Mesenchymal stem cell (in vitro differentiated cells and primary cell): ENCODE measurements around the gene TAL2.

Source experiments
- DNase-seq: peaks from one replicate; pipeline ENCODE4 v3.0.0-alpha.2; 2013
- H2AFZ ChIP-seq: one replicate; pipeline ENCODE4 v1.6.1; 2013; ENCODE audit warnings: low read depth, mild to moderate bottlenecking, control low read depth, inconsistent platforms, low read length, moderate library complexity
- H2AK5ac ChIP-seq: 2 replicates; pipeline ENCODE4 v1.6.1; 2013; ENCODE audit warnings: low read length, moderate library complexity, mild to moderate bottlenecking, inconsistent platforms; ENCODE audit not compliant: severe bottlenecking
- H2BK120ac ChIP-seq: one replicate; pipeline ENCODE4 v1.6.1; 2013; ENCODE audit warnings: low read depth, mild to moderate bottlenecking, inconsistent platforms, low read length, moderate library complexity
- H2BK12ac ChIP-seq, 2 experiments: one replicate each; pipeline ENCODE4 v1.6.1; 2013; ENCODE audit warnings: inconsistent platforms in 2 of 2, low read length in 2 of 2, mild to moderate bottlenecking in 2 of 2, moderate library complexity in 2 of 2, control low read depth in 1 of 2
- H2BK15ac ChIP-seq: one replicate; pipeline ENCODE4 v1.6.1; 2013; ENCODE audit warnings: mild to moderate bottlenecking, low read depth, inconsistent platforms; ENCODE audit not compliant: poor library complexity, severe bottlenecking
- H2BK5ac ChIP-seq: 2 replicates; pipeline ENCODE4 v1.6.1; 2013; ENCODE audit warnings: low read depth, mild to moderate bottlenecking, low read length, control low read depth, inconsistent platforms; ENCODE audit not compliant: poor library complexity, severe bottlenecking
- H3K14ac ChIP-seq, 2 experiments: one replicate each; pipeline ENCODE4 v1.6.1; 2013; ENCODE audit warnings: inconsistent platforms in 2 of 2, low read length in 2 of 2, control low read depth in 1 of 2, mild to moderate bottlenecking in 1 of 2, moderate library complexity in 1 of 2
- H3K18ac ChIP-seq, 2 experiments: one replicate each; pipeline ENCODE4 v1.6.1; 2013; ENCODE audit warnings: inconsistent platforms in 2 of 2, low read length in 2 of 2, control low read depth in 1 of 2, low read depth in 1 of 2, mild to moderate bottlenecking in 1 of 2
- H3K23ac ChIP-seq, 2 experiments: one replicate each; pipeline ENCODE4 v1.6.1; 2013; ENCODE audit warnings: inconsistent platforms in 2 of 2, low read length in 2 of 2, mild to moderate bottlenecking in 2 of 2, moderate library complexity in 2 of 2, control low read depth in 1 of 2
- H3K27ac ChIP-seq: 2 replicates; pipeline ENCODE4 v1.5.1; 2013; ENCODE audit warnings: mild to moderate bottlenecking, moderate library complexity, low read length, control low read depth, inconsistent platforms; ENCODE audit not compliant: poor library complexity, severe bottlenecking
- H3K27me3 ChIP-seq, 2 experiments: 2 replicates each; pipeline versions ENCODE4 v1.6.1 to v1.7.0; 2013; ENCODE audit warnings: low read length in 2 of 2, mild to moderate bottlenecking in 2 of 2, moderate library complexity in 2 of 2, control low read depth in 1 of 2, inconsistent platforms in 1 of 2; ENCODE audit not compliant: control insufficient read depth in 1 of 2, insufficient read depth in 1 of 2
- H3K36me3 ChIP-seq, 2 experiments: 2 replicates each; pipeline versions ENCODE4 v1.6.1 to v1.7.0; 2013; ENCODE audit warnings: low read length in 2 of 2, control low read depth in 1 of 2, inconsistent platforms in 1 of 2, low read depth in 1 of 2, mild to moderate bottlenecking in 1 of 2; ENCODE audit not compliant: insufficient read depth in 2 of 2, control insufficient read depth in 1 of 2
- H3K4ac ChIP-seq, 2 experiments: one replicate each; pipeline ENCODE4 v1.6.1; 2013; ENCODE audit warnings: inconsistent platforms in 2 of 2, low read length in 2 of 2, mild to moderate bottlenecking in 2 of 2, moderate library complexity in 2 of 2, control low read depth in 1 of 2, low read depth in 1 of 2
- H3K4me1 ChIP-seq: 2 replicates; pipeline ENCODE4 v1.6.1; 2013; ENCODE audit warnings: low read depth, low read length, control low read depth; ENCODE audit not compliant: control insufficient read depth, insufficient read depth
- H3K4me2 ChIP-seq: 2 replicates; pipeline ENCODE4 v1.6.1; 2013; ENCODE audit warnings: low read length, mild to moderate bottlenecking, inconsistent platforms; ENCODE audit not compliant: poor library complexity, severe bottlenecking
- H3K4me3 ChIP-seq, 2 experiments: 2 replicates each; pipeline versions ENCODE4 v1.5.1 to v1.7.0; 2013; ENCODE audit warnings: low read length in 2 of 2, mild to moderate bottlenecking in 2 of 2, control low read depth in 1 of 2, low read depth in 1 of 2; ENCODE audit not compliant: insufficient read depth in 1 of 2
- H3K79me1 ChIP-seq: replicated peaks from 2 replicates; pipeline ENCODE4 v1.6.1; 2013; ENCODE audit warnings: mild to moderate bottlenecking, control low read depth, low read length, inconsistent platforms; ENCODE audit not compliant: poor library complexity, severe bottlenecking
- H3K9ac ChIP-seq: 2 replicates; pipeline ENCODE4 v1.7.0; 2013; ENCODE audit warnings: mild to moderate bottlenecking, low read length, moderate library complexity
- H3K9me3 ChIP-seq: 2 replicates; pipeline ENCODE4 v1.7.0; 2013; ENCODE audit warnings: mild to moderate bottlenecking, low read length; ENCODE audit not compliant: control insufficient read depth
- H4K8ac ChIP-seq: one replicate; pipeline ENCODE4 v1.6.1; 2013; ENCODE audit warnings: inconsistent platforms, mild to moderate bottlenecking, low read length, moderate library complexity
- H4K91ac ChIP-seq: one replicate; pipeline ENCODE4 v1.6.1; 2013; ENCODE audit warnings: mild to moderate bottlenecking, low read length, inconsistent platforms
- WGBS: methylation state at CpG from one replicate; pipeline ENCODE4 v1.1.7; 2013; ENCODE audit warnings: mixed read lengths; 5-methylcytosine and 5-hydroxymethylcytosine counted together

The TAL2 gene

GRCh38 chr9:105686936-105687335 is 24.7 kb downstream of the TAL2 start:
- Histone ChIP-seq H2BK5ac (no peak overlapping the region), H3K9me3 (no peaks in the 10 kb centered on the region), H3K18ac (no peak overlapping the region), H4K91ac (no peak overlapping the region), H3K79me1 (no peaks in the 10 kb centered on the region), H3K27me3 (peaks cover 4 to 7% of the 10 kb centered on the region in 2 experiments), H3K4me1 (no peaks in the 10 kb centered on the region), H2BK15ac (no peak overlapping the region), H3K9ac (no peak overlapping the region), H3K27ac (no peak overlapping the region), H3K4me3 (no peak overlapping the region), H2AK5ac (no peak overlapping the region), H4K8ac (no peak overlapping the region), H2AFZ (no peak overlapping the region), H3K4me2 (no peak overlapping the region), H3K36me3 (no peaks in the 10 kb centered on the region), H3K4ac (no peak overlapping the region), H3K14ac (no peak overlapping the region), H2BK12ac (no peak overlapping the region), H3K23ac (no peak overlapping the region), H2BK120ac (no peak overlapping the region)
- DNase-seq: no peak
- WGBS: 96% methylated on average over 4 of the region's 4 CpGs

- Histone ChIP-seq H3K27ac (no peak overlapping the region), H3K18ac (no peak overlapping the region), H3K14ac (no peak overlapping the region), H3K4me3 (no peak overlapping the region), H2BK5ac (no peak overlapping the region), H3K36me3 (no peaks in the 10 kb centered on the region), H2BK120ac (no peak overlapping the region), H3K9me3 (no peaks in the 10 kb centered on the region), H3K4me2 (no peak overlapping the region), H3K27me3 (peaks cover 15 to 20% of the 10 kb centered on the region in 2 experiments), H3K4ac (no peak overlapping the region), H2BK12ac (no peak overlapping the region), H2BK15ac (no peak overlapping the region), H3K9ac (no peak overlapping the region), H2AFZ (no peak overlapping the region), H4K91ac (no peak overlapping the region), H4K8ac (no peak overlapping the region), H2AK5ac (no peak overlapping the region), H3K23ac (no peak overlapping the region), H3K4me1 (peaks cover 2% of the 10 kb centered on the region), H3K79me1 (peaks cover 3% of the 10 kb centered on the region)
- peak; percentile 46 for DNase-seq
- WGBS: 23% methylated on average over 1 of the region's 2 CpGs
Observed at GRCh38 chr9:105690742-105691141, 28.5 kb downstream of the TAL2 start.

GRCh38 chr9:105693435-105694189 is 31.4 kb downstream of the TAL2 start:
- WGBS: 15% methylated on average over 13 of the region's 15 CpGs
- no peak overlapping the region for H3K4ac ChIP-seq
- no peak overlapping the region for H3K14ac ChIP-seq

GRCh38 chr9:105694190-105694847 is 32.1 kb downstream of the TAL2 start, which contains the start of gene TMEM38B:
Gene TMEM38B (plus strand): TSS chr9:105694541. CDS start chr9:105694661, 120 bp downstream.
- peak; percentile 77 for DNase-seq
- under 1% methylated on average over 64 of the region's 65 CpGs for WGBS
- H3K14ac ChIP-seq: peak within 1 kb of the TSS in 1 of 2 experiments; percentile 61

More at GRCh38 chr9:105693435-105694189, 31.4 kb downstream of the TAL2 start:
- Histone ChIP-seq H3K27ac (no peak overlapping the region), H2BK12ac (no peak overlapping the region), H2BK5ac (no peak overlapping the region), H2BK15ac (no peak overlapping the region), H3K36me3 (no peaks in the 10 kb centered on the region), H2AFZ (peak overlapping the region; percentile 77), H2BK120ac (no peak overlapping the region), H3K4me1 (peaks cover 2% of the 10 kb centered on the region), H4K8ac (no peak overlapping the region), H3K27me3 (peaks cover 15 to 20% of the 10 kb centered on the region in 2 experiments), H3K9ac (peak overlapping the region; percentile 91), H3K4me2 (peak overlapping the region; percentile 95), H3K9me3 (no peaks in the 10 kb centered on the region), H4K91ac (no peak overlapping the region), H3K23ac (no peak overlapping the region), H3K4me3 (peak overlapping the region in 1 of 2 experiments; percentile 88), H3K79me1 (peaks cover 6% of the 10 kb centered on the region), H3K18ac (no peak overlapping the region), H2AK5ac (no peak overlapping the region)
- DNase-seq: no peak

More at GRCh38 chr9:105694190-105694847, 32.1 kb downstream of the TAL2 start, which contains the start of gene TMEM38B:
- Histone ChIP-seq H2AK5ac (no peak within 1 kb of the TSS), H3K4me3 (peak within 1 kb of the TSS; percentile 71 to 88), H3K79me1 (peaks cover 6% of the 10 kb centered on the region), H2BK5ac (no peak within 1 kb of the TSS), H3K4me1 (peaks cover 2% of the 10 kb centered on the region), H3K27me3 (peaks cover 15 to 20% of the 10 kb centered on the region in 2 experiments), H3K9ac (peak within 1 kb of the TSS; percentile 91), H3K4me2 (peak within 1 kb of the TSS; percentile 95), H4K8ac (peak within 1 kb of the TSS; percentile 64), H2BK120ac (no peak within 1 kb of the TSS), H3K4ac (peak within 1 kb of the TSS in 1 of 2 experiments; percentile 34), H2AFZ (peak within 1 kb of the TSS; percentile 77), H4K91ac (peak within 1 kb of the TSS; percentile 68), H2BK12ac (peak within 1 kb of the TSS in 1 of 2 experiments; percentile 51), H2BK15ac (peak within 1 kb of the TSS; percentile 83), H3K18ac (peak within 1 kb of the TSS; percentile 70 to 79), H3K36me3 (no peaks in the 10 kb centered on the region), H3K23ac (peak within 1 kb of the TSS in 1 of 2 experiments; percentile 60), H3K27ac (no peak within 1 kb of the TSS), H3K9me3 (no peaks in the 10 kb centered on the region)
